Right renal cortex interstitium (tissue), 3 donors: ENCODE measurements around the gene PTPRM. TPM values are rescaled to one million over a fixed set of nuclear protein-coding genes. Genes with fewer than 3 reads are reported as not detected.
"Not testable (repeated sequence)": the region's sequence is repeated elsewhere in the genome, so short reads cannot be mapped to it uniquely, and the experiment has no call there.

Experiments
- DNase-seq, 3 donors: peaks; one replicate each; pipeline ENCODE4 v3.0.0-alpha.2; 2013; ENCODE audit warnings: low read depth in 3 of 3, low spot score in 2 of 3
- polyA plus RNA-seq, 3 donors: library from polyadenylated mRNA; unstranded; fragments of 120-200 nt; gene quantifications; one replicate each; pipeline ENCODE4 v1.2.1, GENCODE V29; 2013; ENCODE audit not compliant: insufficient read length in 3 of 3

Gene PTPRM
- polyA plus RNA-seq, 3 donors, result 83.9 to 114 (median 101) TPM

GRCh38 chr18:8424917-8425725 is 858.0 kb downstream of the PTPRM start:
- no peak for DNase-seq

- no peak for DNase-seq
Observed at GRCh38 chr18:8426401-8426800, 859.3 kb downstream of the PTPRM start.

- no peak for DNase-seq
Observed at GRCh38 chr18:8427339-8427738, 860.2 kb downstream of the PTPRM start.

GRCh38 chr18:8428951-8429350 is 861.8 kb downstream of the PTPRM start:
- DNase-seq, result no peak

GRCh38 chr18:8431036-8431435 is 863.9 kb downstream of the PTPRM start:
- no peak for DNase-seq

- DNase-seq, result no peak
Observed at GRCh38 chr18:8433323-8433722, 866.2 kb downstream of the PTPRM start.

- no peak for DNase-seq
Observed at GRCh38 chr18:8433771-8434170, 866.7 kb downstream of the PTPRM start.

GRCh38 chr18:8435376-8435775 is 868.3 kb downstream of the PTPRM start:
- DNase-seq, result no peak

GRCh38 chr18:8439055-8439454 is 871.9 kb downstream of the PTPRM start:
- no peak for DNase-seq

GRCh38 chr18:8443505-8443904 is 876.4 kb downstream of the PTPRM start:
- DNase-seq, result no peak

- not testable (repeated sequence) for DNase-seq
Observed at GRCh38 chr18:8446936-8447335, 879.8 kb downstream of the PTPRM start.

GRCh38 chr18:8448130-8448529 is 881.0 kb downstream of the PTPRM start:
- no peak for DNase-seq

- no peak for DNase-seq
Observed at GRCh38 chr18:8450013-8450412, 882.9 kb downstream of the PTPRM start.

- no peak for DNase-seq
Observed at GRCh38 chr18:8450898-8451665, 884.0 kb downstream of the PTPRM start.

- DNase-seq, result no peak
Observed at GRCh38 chr18:8453528-8453927, 886.4 kb downstream of the PTPRM start.

GRCh38 chr18:8454136-8454535 is 887.0 kb downstream of the PTPRM start:
- DNase-seq, result no peak

GRCh38 chr18:8455661-8456614 is 888.8 kb downstream of the PTPRM start:
- no peak for DNase-seq
